ENCODE measurements around the gene GREB1. TPM values are rescaled to one million over a fixed set of nuclear protein-coding genes. Genes with fewer than 3 reads are reported as not detected.

Gene GREB1
- total RNA-seq, 1 experiment from 2014 or later, result 0.62 TPM

DNA sequence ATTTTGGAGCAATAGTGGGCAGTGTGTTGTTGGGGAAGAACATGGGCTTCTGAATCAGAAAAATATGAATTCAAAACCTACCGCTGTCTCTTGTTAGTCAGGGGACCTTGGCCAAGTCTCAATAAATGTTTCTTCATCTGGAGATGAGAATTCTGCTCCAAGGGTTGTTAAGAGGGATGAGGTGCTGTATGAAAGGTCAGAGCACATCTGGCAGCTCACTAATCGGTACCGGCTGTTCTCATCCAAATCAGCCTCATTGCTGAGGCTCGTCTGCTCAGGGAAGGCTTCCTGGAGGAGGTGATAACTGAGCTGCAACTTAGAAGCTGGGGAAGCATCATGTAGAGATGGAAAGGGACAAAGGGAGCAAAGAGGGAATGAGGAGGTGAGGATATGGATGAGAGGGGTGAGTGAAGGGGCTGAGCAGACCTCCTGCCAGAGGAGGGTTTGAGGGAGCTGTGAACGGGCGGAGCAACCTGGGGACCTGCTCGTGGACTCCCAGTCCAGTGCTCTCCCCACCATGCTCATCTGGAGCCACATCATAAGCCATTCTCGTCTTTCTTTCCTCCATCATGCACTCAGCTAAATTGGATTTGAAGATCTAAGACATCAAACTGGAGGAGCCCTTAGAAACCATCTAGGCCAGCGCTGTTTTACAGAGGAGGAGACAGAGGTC lies 47.4 kb downstream of the GREB1 start:
- H3F3A ChIP-seq (ENCODE audit: low read length, unreplicated experiment), result no peaks in the 10 kb centered on the region
- H3K4me2 ChIP-seq (ENCODE audit: low read length), result no peak overlapping the region
- BruUV-seq (replicated peaks), result no TSS peak
- no peaks in the 10 kb centered on the region for H3K36me3 ChIP-seq (ENCODE audit: low read depth, low read length)
- TF ChIP-seq EZH2phosphoT487 (IDR thresholded peaks at IDR 0.05; ENCODE audit: borderline replicate concordance, low read length), result no peak
- TF ChIP-seq EZH2 (IDR thresholded peaks at IDR 0.05; ENCODE audit: low read length, unreplicated experiment), result no peak
- TF ChIP-seq, protein P1, sequence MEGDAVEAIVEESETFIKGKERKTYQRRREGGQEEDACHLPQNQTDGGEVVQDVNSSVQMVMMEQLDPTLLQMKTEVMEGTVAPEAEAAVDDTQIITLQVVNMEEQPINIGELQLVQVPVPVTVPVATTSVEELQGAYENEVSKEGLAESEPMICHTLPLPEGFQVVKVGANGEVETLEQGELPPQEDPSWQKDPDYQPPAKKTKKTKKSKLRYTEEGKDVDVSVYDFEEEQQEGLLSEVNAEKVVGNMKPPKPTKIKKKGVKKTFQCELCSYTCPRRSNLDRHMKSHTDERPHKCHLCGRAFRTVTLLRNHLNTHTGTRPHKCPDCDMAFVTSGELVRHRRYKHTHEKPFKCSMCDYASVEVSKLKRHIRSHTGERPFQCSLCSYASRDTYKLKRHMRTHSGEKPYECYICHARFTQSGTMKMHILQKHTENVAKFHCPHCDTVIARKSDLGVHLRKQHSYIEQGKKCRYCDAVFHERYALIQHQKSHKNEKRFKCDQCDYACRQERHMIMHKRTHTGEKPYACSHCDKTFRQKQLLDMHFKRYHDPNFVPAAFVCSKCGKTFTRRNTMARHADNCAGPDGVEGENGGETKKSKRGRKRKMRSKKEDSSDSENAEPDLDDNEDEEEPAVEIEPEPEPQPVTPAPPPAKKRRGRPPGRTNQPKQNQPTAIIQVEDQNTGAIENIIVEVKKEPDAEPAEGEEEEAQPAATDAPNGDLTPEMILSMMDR (conservative IDR thresholded peaks at IDR 0.05; ENCODE audit: low read depth, low read length), result no peak
- ATAC-seq (no peak), DNase-seq (no peak)
- POLR2A ChIA-PET (ENCODE audit: unreplicated experiment), result no interaction called here
- no peak overlapping the region for H3K27ac ChIP-seq (ENCODE audit: low read length)
- H3K4me1 ChIP-seq (ENCODE audit: insufficient read depth, low read length), result no peaks in the 10 kb centered on the region
- CTCF ChIA-PET, result no interaction called here
- H4K20me1 ChIP-seq (ENCODE audit: low read length), result no peaks in the 10 kb centered on the region
- no peak overlapping the region for H3K4me3 ChIP-seq (ENCODE audit: low read length)
- no peaks in the 10 kb centered on the region for H3K27me3 ChIP-seq (ENCODE audit: low read length)
- H3K9me2 ChIP-seq (replicated peaks; ENCODE audit: low read length), result no peaks in the 10 kb centered on the region
- H3K79me2 ChIP-seq (ENCODE audit: low read length), result no peaks in the 10 kb centered on the region
- intact Hi-C loops (cut with micrococcal nuclease), result loop anchor here (5.0 kb wide), 1 partner anchor 449 kb away; a partner anchor contains a TSS
- no peak overlapping the region for H3K9ac ChIP-seq (ENCODE audit: low read length)
- H2AFZ ChIP-seq (ENCODE audit: low read length), result no peak overlapping the region
- no peaks in the 10 kb centered on the region for H3K9me3 ChIP-seq (ENCODE audit: low read length)

DNA sequence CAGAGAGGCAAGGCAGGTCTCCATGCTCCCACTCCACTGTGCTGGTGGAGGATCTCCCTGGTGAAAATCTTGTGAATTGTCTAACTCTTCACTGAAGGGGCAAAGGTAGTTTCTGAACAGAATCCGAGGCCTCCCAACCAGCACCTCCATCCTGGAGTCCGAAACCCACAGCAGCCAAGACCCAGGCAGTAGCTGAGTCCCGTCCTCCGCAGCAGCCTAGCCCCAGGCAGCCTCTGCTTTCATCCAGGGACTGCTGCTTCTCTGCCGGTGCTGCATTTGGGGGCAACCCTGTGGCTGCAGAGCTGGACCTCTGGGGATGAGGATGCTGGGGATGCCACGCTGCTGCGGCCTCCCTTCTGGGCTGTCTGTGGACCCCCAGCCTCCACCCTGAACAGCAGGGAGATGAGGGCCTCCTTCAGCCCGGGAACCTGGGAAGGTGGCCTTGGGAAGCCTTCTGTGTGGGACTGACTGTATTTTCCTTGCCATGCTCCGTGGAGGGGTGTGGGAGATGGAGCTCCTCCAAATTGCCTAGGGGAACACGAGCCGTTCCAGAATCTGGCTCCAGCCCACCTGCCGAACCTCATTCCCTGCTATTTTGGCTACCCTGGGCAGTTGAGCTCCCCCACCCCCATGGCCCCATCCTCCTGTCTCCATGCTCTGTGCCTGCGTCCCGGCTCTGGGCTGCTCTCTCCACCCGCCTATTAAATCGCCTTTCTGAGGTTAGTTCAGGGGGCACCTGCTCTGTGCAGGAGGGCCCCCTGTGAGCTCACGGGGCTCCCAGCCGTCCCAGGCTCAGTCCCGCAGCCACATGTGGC lies 48.2 kb downstream of the GREB1 start:
- intact Hi-C loops (cut with micrococcal nuclease), result loop anchor here (5.0 kb wide), 1 partner anchor 450 kb away; a partner anchor contains a TSS
- no TSS peak for BruUV-seq (replicated peaks)
- H3K27me3 ChIP-seq (ENCODE audit: low read length), result no peaks in the 10 kb centered on the region
- POLR2A ChIA-PET (ENCODE audit: unreplicated experiment), result no interaction called here
- no peak overlapping the region for H3K27ac ChIP-seq (ENCODE audit: low read length)
- no peak for DNase-seq
- no peaks in the 10 kb centered on the region for H3F3A ChIP-seq (ENCODE audit: low read length, unreplicated experiment)
- H3K4me2 ChIP-seq (ENCODE audit: low read length), result no peak overlapping the region
- H3K36me3 ChIP-seq (ENCODE audit: low read depth, low read length), result no peaks in the 10 kb centered on the region
- CTCF ChIA-PET, result interaction anchor here (0.8 to 3.1 kb wide), 3 partner anchors 24 to 449 kb away, joined by 4 to 26 read pairs (median 17); a partner anchor contains a TSS
- H4K20me1 ChIP-seq (ENCODE audit: low read length), result no peaks in the 10 kb centered on the region
- H3K79me2 ChIP-seq (ENCODE audit: low read length), result no peaks in the 10 kb centered on the region
- no peaks in the 10 kb centered on the region for H3K9me2 ChIP-seq (replicated peaks; ENCODE audit: low read length)
- ATAC-seq, result no peak
- TF ChIP-seq EZH2 (IDR thresholded peaks at IDR 0.05; ENCODE audit: low read length, unreplicated experiment), result no peak
- TF ChIP-seq EZH2phosphoT487 (IDR thresholded peaks at IDR 0.05; ENCODE audit: borderline replicate concordance, low read length), result no peak
- TF ChIP-seq, protein P1 (conservative IDR thresholded peaks at IDR 0.05; ENCODE audit: low read depth, low read length), result no peak
- H3K4me1 ChIP-seq (ENCODE audit: insufficient read depth, low read length), result no peaks in the 10 kb centered on the region
- no peak overlapping the region for H2AFZ ChIP-seq (ENCODE audit: low read length)
- no peak overlapping the region for H3K4me3 ChIP-seq (ENCODE audit: low read length)
- no peak overlapping the region for H3K9ac ChIP-seq (ENCODE audit: low read length)
- H3K9me3 ChIP-seq (ENCODE audit: low read length), result no peaks in the 10 kb centered on the region

DNA sequence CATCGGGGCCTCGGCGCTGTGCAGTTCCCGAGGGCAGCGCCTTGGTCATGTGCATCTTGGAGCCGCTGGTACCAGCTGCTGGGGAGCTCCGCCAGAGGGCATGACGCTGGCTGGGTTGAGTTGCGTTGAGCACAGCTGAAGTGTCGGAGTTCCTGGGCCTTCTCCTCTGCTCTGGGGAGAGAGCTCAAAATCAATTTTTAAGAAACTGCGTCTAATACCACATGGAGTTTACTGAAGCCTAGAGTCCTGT lies 48.7 kb downstream of the GREB1 start:
- ATAC-seq (peak; percentile 44), DNase-seq (no peak)
- Histone ChIP-seq H3K4me2 (ENCODE audit: low read length) (no peak overlapping the region), H3K36me3 (ENCODE audit: low read depth, low read length) (no peaks in the 10 kb centered on the region), H3K9ac (ENCODE audit: low read length) (no peak overlapping the region), H3K27ac (ENCODE audit: low read length) (no peak overlapping the region), H2AFZ (ENCODE audit: low read length) (no peak overlapping the region), H3K79me2 (ENCODE audit: low read length) (no peaks in the 10 kb centered on the region), H3F3A (ENCODE audit: low read length, unreplicated experiment) (no peaks in the 10 kb centered on the region), H4K20me1 (ENCODE audit: low read length) (no peaks in the 10 kb centered on the region), H3K9me3 (ENCODE audit: low read length) (no peaks in the 10 kb centered on the region), H3K9me2 (replicated peaks; ENCODE audit: low read length) (no peaks in the 10 kb centered on the region), H3K4me3 (ENCODE audit: low read length) (no peak overlapping the region), H3K27me3 (ENCODE audit: low read length) (no peaks in the 10 kb centered on the region), H3K4me1 (ENCODE audit: insufficient read depth, low read length) (no peaks in the 10 kb centered on the region)
- TF ChIP-seq EZH2phosphoT487 (IDR thresholded peaks at IDR 0.05; ENCODE audit: borderline replicate concordance, low read length) (no peak), EZH2 (IDR thresholded peaks at IDR 0.05; ENCODE audit: low read length, unreplicated experiment) (no peak)
- TF ChIP-seq, protein P1 (conservative IDR thresholded peaks at IDR 0.05; ENCODE audit: low read depth, low read length), result no peak
- ChIA-PET CTCF (interaction anchor here (0.8 to 3.1 kb wide), 3 partner anchors 25 to 449 kb away, joined by 4 to 26 read pairs (median 17); a partner anchor contains a TSS), POLR2A (ENCODE audit: unreplicated experiment) (no interaction called here)
- BruUV-seq (replicated peaks), result no TSS peak
- intact Hi-C loops (cut with micrococcal nuclease), result loop anchor here (5.0 kb wide), 1 partner anchor 450 kb away; a partner anchor contains a TSS
